Stimulated activated naive CD8-positive, alpha-beta T cell treated with anti-CD3 and anti-CD28 coated beads, Interleukin-15, Interleukin-2, amounts not matched to agents 100 U/mL and 50 U/mL, for 24 hours (primary cell): ENCODE measurements around the gene DERA.
"Not testable (repeated sequence)": the region's sequence is repeated elsewhere in the genome, so short reads cannot be mapped to it uniquely, and the experiment has no call there.

Source experiments
- ATAC-seq: fragments of 150-1000 bp; cut with Tn5 transposase; one replicate; pipeline ENCODE4 v1.10.0; 2021
- DNase-seq: peaks from one replicate; pipeline ENCODE4 v3.0.0; 2021

The DERA gene

DNA sequence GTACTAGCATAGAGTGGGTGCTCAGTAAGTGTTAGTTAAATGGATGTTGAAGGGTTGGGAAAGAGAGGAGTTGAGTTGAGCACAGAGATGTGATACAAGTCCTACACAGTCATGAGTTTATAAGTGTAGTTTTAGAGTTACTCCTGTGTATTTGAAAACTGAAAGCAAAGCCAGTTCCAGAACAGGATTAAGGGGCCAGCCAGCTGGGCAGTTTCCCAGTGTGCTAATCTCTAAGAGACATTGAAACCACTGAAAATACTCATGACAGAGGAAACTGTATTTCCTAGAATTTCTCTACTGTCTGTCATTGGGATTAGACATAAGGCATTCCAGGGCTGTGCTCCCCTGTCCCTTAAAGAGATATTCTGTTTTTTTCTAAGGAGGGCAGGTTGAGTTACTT lies 101.0 kb downstream of the DERA start:
- DNase-seq (no peak), ATAC-seq (no peak)

DNA sequence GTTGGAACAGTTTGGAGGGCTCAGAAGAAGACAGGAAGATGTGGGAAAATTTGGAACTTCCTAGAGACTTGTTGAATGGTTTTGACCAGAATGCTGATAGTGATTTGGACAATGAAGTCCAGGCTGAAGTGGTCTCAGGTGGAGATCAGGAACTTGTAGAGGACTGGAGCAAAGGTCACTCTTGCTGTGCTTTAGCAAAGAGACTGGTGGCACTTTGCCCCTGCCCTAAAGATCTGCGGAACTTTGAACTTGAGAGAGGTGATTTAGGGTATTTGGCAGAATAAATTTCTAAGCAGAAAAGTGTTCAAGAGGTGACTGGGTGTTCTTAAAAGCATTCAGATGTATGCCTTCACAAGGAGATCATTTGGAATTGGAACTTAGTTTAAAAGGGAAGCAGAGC lies 102.6 kb downstream of the DERA start:
- ATAC-seq, DNase-seq: not testable (repeated sequence)

DNA sequence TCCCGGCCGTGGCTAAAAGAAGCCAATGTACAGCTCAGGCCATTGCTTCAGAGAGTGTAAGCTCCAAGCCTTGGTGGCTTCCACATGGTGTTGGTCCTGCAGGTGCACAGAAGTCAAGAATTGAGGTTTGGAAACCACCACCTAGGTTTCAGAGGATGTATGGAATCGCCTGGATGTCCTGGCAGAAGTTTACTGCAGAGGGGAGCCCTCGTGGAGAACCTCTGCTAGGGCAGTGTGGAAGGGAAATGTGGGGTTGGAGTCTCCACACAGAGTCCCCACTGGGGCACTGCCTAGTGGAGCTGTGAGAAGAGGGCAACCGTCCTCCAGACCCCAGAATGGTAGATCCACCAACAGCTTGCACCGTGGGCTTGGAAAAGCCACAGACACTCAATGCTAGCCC lies 103.3 kb downstream of the DERA start:
- DNase-seq, ATAC-seq: not testable (repeated sequence)

GRCh38 chr12:16016748-16017147 lies 105.6 kb downstream of the DERA start:
- no peak for ATAC-seq
- no peak for DNase-seq

GRCh38 chr12:16018306-16018705 lies 107.2 kb downstream of the DERA start:
- ATAC-seq (no peak), DNase-seq (no peak)

DNA sequence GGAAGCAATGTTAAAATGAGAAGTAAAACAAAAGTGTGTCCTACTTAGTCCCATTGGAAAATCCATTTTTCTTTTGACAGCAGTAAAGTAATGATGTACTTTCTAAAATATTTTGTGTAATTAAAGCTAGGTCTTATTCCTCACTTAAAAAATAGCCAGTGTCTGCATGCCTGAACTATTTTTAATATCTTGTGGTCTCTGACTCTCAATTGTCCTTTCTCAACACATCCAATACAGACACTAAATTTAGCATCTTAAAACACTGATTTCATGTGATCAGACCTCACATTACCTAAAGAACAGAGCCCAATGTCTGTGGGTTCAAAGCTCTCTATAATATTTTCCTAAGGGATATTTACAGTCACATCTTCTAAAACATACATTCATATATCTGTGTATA lies 108.0 kb downstream of the DERA start:
- ATAC-seq (no peak), DNase-seq (no peak)

DNA sequence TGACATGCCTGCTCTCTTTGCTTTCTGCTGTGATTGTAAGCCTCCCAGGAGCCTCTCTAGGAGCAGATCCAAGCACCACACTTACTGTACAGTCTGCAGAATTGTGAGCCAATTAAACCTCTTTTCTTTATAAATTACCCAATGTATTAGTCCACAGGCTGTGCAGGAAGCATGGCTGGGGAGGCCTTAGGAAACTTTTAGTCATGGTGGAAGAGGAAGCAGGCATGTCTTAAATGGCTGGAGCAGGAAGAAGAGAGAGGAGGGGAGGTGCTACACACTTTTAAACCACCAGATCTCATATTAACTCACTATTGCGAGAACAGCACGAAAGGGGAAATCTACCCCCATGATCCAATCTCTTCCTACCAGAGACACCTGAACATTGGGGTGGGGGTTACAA lies 108.9 kb downstream of the DERA start:
- DNase-seq = no peak
- no peak for ATAC-seq

DNA sequence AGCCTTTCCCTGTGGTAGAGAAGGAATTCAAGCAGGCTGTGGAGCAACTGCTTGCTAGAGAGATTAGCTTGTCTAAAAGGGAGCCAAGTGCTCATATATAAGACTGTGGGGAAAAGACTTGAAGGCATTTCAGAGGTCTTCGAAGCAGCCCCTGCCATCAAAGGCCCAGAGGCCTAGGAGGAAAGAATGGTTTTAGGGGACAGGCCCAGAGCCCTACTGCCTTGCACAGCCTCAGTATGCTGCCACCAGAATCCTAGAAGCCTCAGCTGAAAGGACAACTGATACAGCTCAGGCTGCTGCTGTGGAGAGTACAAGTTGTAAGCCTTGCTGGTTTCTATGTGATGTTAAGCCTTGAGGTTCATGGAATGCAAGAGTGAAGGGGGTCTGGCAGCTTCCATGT lies 109.9 kb downstream of the DERA start:
- ATAC-seq (no peak), DNase-seq (no peak)

GRCh38 chr12:16021676-16022075 lies 110.5 kb downstream of the DERA start:
- DNase-seq = no peak
- no peak for ATAC-seq

DNA sequence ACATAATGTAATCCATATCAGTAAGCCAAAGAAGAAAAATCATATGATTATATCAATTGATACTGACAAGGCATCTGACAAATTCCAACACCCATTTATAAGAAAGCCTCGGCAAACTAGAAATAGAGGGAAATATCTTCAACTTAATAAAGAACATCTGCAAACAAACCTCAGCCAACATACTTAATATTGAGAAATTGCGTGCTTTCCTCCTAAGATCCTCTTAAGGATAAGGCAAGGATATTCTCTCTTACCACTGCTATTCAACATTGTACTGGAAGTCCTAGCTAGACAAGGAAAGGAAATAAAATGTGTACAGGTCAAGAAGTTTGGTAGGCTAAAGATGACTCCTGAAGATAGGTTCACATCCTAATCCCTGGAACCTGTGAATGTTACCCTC lies 115.9 kb downstream of the DERA start:
- DNase-seq = no peak
- no peak for ATAC-seq

- ATAC-seq (no peak), DNase-seq (no peak)
Observed at GRCh38 chr12:16030744-16031143, 119.6 kb downstream of the DERA start.

DNA sequence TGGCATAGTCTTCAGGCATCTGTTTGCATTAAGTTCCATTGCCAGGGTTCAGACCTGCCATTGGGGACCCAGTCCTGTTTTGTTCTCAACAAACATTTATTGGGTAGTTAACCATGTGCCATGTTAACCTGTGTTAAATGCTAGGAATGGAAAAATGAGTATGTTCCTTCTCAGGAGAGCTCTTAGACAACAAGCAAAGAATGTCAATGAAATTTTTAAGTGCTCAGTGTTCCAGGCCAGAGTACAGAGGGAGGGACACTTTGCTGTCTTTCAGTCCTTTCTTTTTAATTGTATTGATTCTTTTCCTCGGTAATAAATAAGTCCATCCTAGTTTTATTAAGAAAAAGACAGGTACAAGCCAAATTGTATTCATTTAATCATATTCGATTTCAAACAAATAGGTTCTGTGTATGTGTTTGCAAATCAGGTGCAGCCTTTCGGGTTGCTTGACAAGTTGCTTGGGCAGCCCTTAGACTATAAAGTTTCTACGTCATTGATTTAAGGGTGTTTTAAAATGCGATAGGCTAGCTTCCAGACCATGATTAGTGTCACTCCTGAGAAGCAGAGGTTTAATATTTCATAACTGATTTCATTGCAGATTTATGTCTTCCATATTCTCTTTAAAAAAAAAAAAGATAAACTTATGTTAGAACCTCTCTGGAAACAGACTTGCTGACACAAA lies 123.1 kb downstream of the DERA start:
- no peak for ATAC-seq
- DNase-seq = no peak

- ATAC-seq (no peak), DNase-seq (no peak)
Observed at GRCh38 chr12:16036073-16036472, 124.9 kb downstream of the DERA start.

DNA sequence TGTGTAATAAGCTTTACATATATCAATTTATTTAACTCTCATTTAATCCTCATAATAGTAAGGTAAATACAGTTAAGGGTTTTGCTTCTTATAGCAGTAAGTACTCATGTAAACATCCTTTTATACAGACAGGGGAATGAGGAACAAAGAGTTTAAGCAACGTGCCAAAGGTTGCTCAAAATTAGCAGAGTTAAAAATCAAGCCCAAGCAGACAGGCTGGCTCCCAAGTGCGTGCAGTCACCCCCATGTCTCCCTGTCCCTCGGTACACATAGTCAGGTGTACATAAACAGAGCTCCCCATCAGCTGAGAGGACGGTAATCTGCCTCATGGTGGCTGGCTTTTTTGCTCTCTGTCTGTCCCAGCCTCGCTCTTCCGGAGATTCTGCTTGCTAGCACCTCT lies 126.4 kb downstream of the DERA start:
- no peak for DNase-seq
- no peak for ATAC-seq

DNA sequence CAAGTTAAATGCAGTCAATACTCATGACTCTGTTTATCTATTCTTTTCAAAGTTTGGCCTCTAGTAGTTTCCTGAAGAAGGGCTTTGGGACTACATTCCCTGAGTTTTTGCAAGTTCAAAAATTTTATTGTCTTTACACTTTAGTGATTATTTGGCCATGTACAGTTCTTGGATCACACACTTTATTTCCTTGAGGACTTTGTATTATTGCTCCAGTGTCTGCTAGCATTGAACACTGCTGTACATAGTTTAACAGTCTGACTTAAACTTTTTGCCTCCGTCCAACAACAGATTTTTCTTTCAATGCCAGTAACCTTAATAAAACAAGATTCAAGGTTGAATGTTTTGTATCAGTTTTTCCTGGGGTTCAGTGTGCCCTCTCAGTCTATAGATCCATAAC lies 132.3 kb downstream of the DERA start:
- no peak for ATAC-seq
- DNase-seq = no peak

DNA sequence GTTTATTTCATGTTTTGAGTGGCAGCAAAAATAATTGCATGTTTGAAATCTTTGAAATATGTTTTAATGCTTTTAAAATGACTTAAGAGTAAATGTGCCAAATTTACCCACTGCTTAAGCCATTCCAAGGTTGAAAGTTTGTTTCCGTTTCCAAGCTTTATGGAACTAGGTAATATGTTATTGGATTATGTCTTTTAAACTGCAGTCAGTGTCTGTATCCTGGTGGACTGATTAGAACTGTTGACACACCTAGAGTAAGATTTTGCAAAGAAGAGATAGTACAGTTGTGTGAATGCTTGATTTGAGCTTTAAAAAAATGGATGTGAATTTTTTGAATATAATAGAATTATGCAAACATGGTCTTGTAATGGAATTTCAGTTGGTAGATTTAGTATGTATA lies 135.1 kb downstream of the DERA start:
- ATAC-seq = no peak
- no peak for DNase-seq

DNA sequence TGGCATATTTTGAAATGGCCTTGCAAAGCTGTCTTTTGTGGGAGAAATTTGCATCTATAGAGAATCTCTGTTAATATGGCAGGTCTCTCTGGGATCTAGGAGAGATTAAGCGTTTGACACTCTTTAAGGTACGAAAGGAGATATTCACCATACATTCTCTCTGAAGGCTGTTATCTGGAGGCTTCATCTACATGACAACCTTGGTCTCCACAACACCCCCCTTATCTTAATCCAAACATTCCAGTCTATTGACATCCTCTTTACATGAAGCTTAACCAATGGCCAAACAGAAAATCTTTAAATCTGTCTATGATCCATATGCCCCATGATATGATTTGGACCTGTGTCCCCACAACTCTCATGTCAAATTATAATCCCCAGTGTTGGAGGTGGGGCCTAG lies 137.4 kb downstream of the DERA start:
- DNase-seq = no peak
- ATAC-seq = no peak

- ATAC-seq = no peak
Observed at GRCh38 chr12:16056910-16057309, 145.8 kb downstream of the DERA start.

GRCh38 chr12:16057351-16057751 lies 146.2 kb downstream of the DERA start:
- not testable (repeated sequence) for DNase-seq, ATAC-seq

More at GRCh38 chr12:16056910-16057309, 145.8 kb downstream of the DERA start:
- DNase-seq = no peak

GRCh38 chr12:16062611-16063010 lies 151.5 kb downstream of the DERA start:
- ATAC-seq (no peak), DNase-seq (no peak)

- DNase-seq (no peak), ATAC-seq (no peak)
Observed at GRCh38 chr12:16063726-16064125, 152.6 kb downstream of the DERA start.

GRCh38 chr12:16070113-16070512 lies 159.0 kb downstream of the DERA start:
- ATAC-seq = no peak
- DNase-seq = no peak

GRCh38 chr12:16072678-16073077 lies 161.5 kb downstream of the DERA start:
- DNase-seq (no peak), ATAC-seq (no peak)

DNA sequence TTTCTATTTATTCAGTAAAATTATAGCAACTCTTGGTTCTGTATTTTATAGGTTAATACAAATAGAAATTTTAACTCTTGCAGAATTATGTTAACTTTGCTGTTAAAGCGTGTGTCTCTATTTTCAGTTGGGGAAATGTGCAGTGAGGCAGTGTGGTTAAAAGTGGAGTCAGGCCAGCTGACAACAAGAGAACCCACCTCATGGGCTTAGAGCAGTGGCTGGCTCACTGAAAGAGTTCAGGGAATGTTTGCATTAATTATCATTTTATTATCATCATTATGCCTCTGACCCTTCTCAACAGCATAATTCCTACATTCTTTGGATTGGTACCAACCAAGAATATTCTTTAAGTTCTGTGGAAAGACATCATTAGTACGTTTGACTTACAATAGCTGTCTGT lies 163.8 kb downstream of the DERA start:
- no peak for ATAC-seq
- DNase-seq = no peak

- no peak for ATAC-seq
- DNase-seq = no peak
Observed at GRCh38 chr12:16075887-16076286, 164.8 kb downstream of the DERA start.
